Endothelial cell of umbilical vein (primary cell): ENCODE measurements around the gene MED15. TPM values are rescaled to one million over a fixed set of nuclear protein-coding genes. Genes with fewer than 3 reads are reported as not detected.

Experiments
- BruUV-seq: library from RNA; stranded (reverse); fragments of 400-500 nt; replicated peaks from 2 replicates; lab custom pipeline; 2021; lab: Mats Ljungman, UMichigan
- CTCF ChIA-PET: fragments of 300-600, 350-600 bp; sonication (Branson Sonifier 250); formaldehyde crosslinking; loops from one replicate; lab custom pipeline; 2021; ENCODE audit warnings: antibody characterized with exemption, inconsistent platforms; lab: Charles Lee
- POLR2A ChIA-PET: fragments of 300-600, 350-600 bp; sonication (Branson Sonifier 250); formaldehyde crosslinking; loops from one replicate; lab custom pipeline; 2021; ENCODE audit warnings: antibody characterized with exemption, inconsistent platforms; lab: Charles Lee
- DNase-seq: peaks from one replicate; pipeline ENCODE4 v3.0.0-alpha.2; 2011; ENCODE audit warnings: low read depth, low spot score
- FAIRE-seq: peaks from 2 replicates; lab custom pipeline; 2011; peaks lifted over from hg19 to GRCh38; lab: Jason Lieb, UNC
- H2AFZ ChIP-seq: 2 replicates; pipeline ENCODE4 v1.6.0; 2012; ENCODE audit warnings: low read depth, low read length, control low read depth, inconsistent platforms
- H3K27ac ChIP-seq: 2 replicates; pipeline ENCODE4 v1.5.1; 2011; ENCODE audit warnings: low read depth, mild to moderate bottlenecking, control low read depth, low read length, moderate library complexity; ENCODE audit not compliant: insufficient read depth
- H3K27me3 ChIP-seq, 2 experiments: 2 replicates each; pipeline versions ENCODE4 v1.6.0 to v1.6.1; 2011; ENCODE audit warnings: low read length in 2 of 2, mixed read lengths in 1 of 2; ENCODE audit not compliant: control insufficient read depth in 2 of 2, insufficient read depth in 2 of 2
- H3K36me3 ChIP-seq, 2 experiments: 2 replicates in 1 of 2; 3 replicates in 1 of 2; pipeline ENCODE4 v1.5.1; 2011; ENCODE audit warnings: low read length in 2 of 2, mild to moderate bottlenecking in 1 of 2, moderate library complexity in 1 of 2; ENCODE audit not compliant: control insufficient read depth in 2 of 2, insufficient read depth in 2 of 2; ENCODE audit errors: extremely low read depth in 1 of 2
- H3K4me1 ChIP-seq: 3 replicates; pipeline ENCODE4 v1.5.1; 2011; ENCODE audit warnings: mild to moderate bottlenecking, low read length; ENCODE audit not compliant: control insufficient read depth, insufficient read depth; ENCODE audit errors: extremely low read depth
- H3K4me2 ChIP-seq: 2 replicates; pipeline ENCODE4 v1.6.1; 2011; ENCODE audit warnings: low read length, control low read depth, mixed read lengths; ENCODE audit not compliant: insufficient read depth
- H3K4me3 ChIP-seq, 3 experiments: fragments of 200-600 bp in 1 of 3; sonication (generic), shearing (Covaris generic) in 1 of 3; replicated peaks in 1 of 3; 2 replicates each; pipeline ENCODE4 v1.5.1; 2011 to 2016; ENCODE audit warnings: control low read depth in 3 of 3, low read length in 3 of 3, mild to moderate bottlenecking in 2 of 3, inconsistent platforms in 1 of 3, low read depth in 1 of 3, moderate library complexity in 1 of 3; ENCODE audit not compliant: insufficient read depth in 1 of 3
- H3K79me2 ChIP-seq: 2 replicates; pipeline ENCODE4 v1.6.0; 2012; ENCODE audit warnings: low read length, inconsistent platforms; ENCODE audit not compliant: control insufficient read depth, insufficient read depth
- H3K9ac ChIP-seq: replicated peaks from 2 replicates; pipeline ENCODE3; 2011; ENCODE audit warnings: low read length, control low read depth; ENCODE audit not compliant: insufficient read depth; ENCODE audit errors: extremely low read depth
- H3K9me1 ChIP-seq: replicated peaks from 3 replicates; pipeline ENCODE4 v1.6.0; 2011; ENCODE audit warnings: mild to moderate bottlenecking, low read length; ENCODE audit not compliant: control insufficient read depth, insufficient read depth; ENCODE audit errors: extremely low read depth
- H3K9me3 ChIP-seq: replicated peaks from 2 replicates; pipeline ENCODE4 v1.5.1; 2012; ENCODE audit warnings: low read length, inconsistent platforms; ENCODE audit not compliant: control insufficient read depth, insufficient read depth
- H4K20me1 ChIP-seq: replicated peaks from 2 replicates; pipeline ENCODE3; 2011; ENCODE audit warnings: mild to moderate bottlenecking, low read length; ENCODE audit not compliant: control insufficient read depth, insufficient read depth; ENCODE audit errors: extremely low read depth
- CTCF ChIP-seq, 2 donors: IDR thresholded peaks; 1 replicate in 1 of 2; 2 replicates in 1 of 2; pipeline ENCODE4 v1.5.1; 2011; ENCODE audit warnings: low read length in 2 of 2, mild to moderate bottlenecking in 2 of 2, moderate library complexity in 2 of 2, control low read depth in 1 of 2, inconsistent platforms in 1 of 2, low read depth in 1 of 2; ENCODE audit not compliant: insufficient read depth in 1 of 2; ENCODE audit errors: extremely low read depth in 1 of 2
- EZH2 ChIP-seq: IDR thresholded peaks from 2 replicates; pipeline ENCODE4 v1.6.1; 2012; ENCODE audit warnings: borderline replicate concordance, low read depth, mild to moderate bottlenecking, moderate library complexity, low read length, inconsistent platforms; ENCODE audit not compliant: severe bottlenecking
- FOS ChIP-seq: IDR thresholded peaks from 2 replicates; pipeline ENCODE4 v1.6.1; 2011; ENCODE audit warnings: mild to moderate bottlenecking, low read length, moderate library complexity, borderline replicate concordance; ENCODE audit not compliant: insufficient read depth
- GATA2 ChIP-seq: IDR thresholded peaks from 2 replicates; pipeline ENCODE4 v1.7.0; 2011; ENCODE audit warnings: low read depth, mild to moderate bottlenecking, moderate library complexity, mixed read lengths, low read length; ENCODE audit not compliant: insufficient read length, insufficient read depth
- JUN ChIP-seq: IDR thresholded peaks from 2 replicates; pipeline ENCODE4 v1.6.1; 2011; ENCODE audit warnings: borderline replicate concordance, low read depth; ENCODE audit not compliant: insufficient read length, insufficient read depth
- MAX ChIP-seq: IDR thresholded peaks from 2 replicates; pipeline ENCODE4 v1.6.1; 2011; ENCODE audit not compliant: insufficient read depth, insufficient read length
- MYC ChIP-seq: IDR thresholded peaks from one replicate; pipeline ENCODE4 v1.6.1; 2011; ENCODE audit warnings: mild to moderate bottlenecking, low read depth, low read length
- POLR2A ChIP-seq: IDR thresholded peaks from 2 replicates; pipeline ENCODE4 v1.6.1; 2012; ENCODE audit warnings: low read depth, mild to moderate bottlenecking, control low read depth, low read length
- POLR2AphosphoS5 ChIP-seq: IDR thresholded peaks from 2 replicates; pipeline ENCODE4 v1.6.1; 2012; ENCODE audit warnings: low read depth, mild to moderate bottlenecking, control low read depth, low read length, moderate library complexity; ENCODE audit not compliant: insufficient read depth
- dilution Hi-C: fragments of 300-500 bp; cut with MboI; formaldehyde crosslinking; loops from one replicate; pipeline ENCODE4 v1.15.0; 2019; ENCODE audit warnings: low sequenced_read_pairs; ENCODE audit not compliant: extremely low pct_ligation_motif_present
- intact Hi-C: fragments of 100-400 bp; cut with micrococcal nuclease; formaldehyde crosslinking; loops from one replicate; pipeline ENCODE4 v1.10.0; 2022
- polyA plus RNA-seq, 4 experiments: library from polyadenylated mRNA; depleted of rRNA in 3 of 4; stranded (reverse) in 3 of 4; unstranded in 1 of 4; fragments of >200 nt; gene quantifications; 2 replicates each; pipeline versions ENCODE4 v1.2.1 to v1.2.3, GENCODE V29; 2011 to 2012; ENCODE audit warnings: missing spikeins in 1 of 4
- total RNA-seq: library from RNA; stranded (reverse); gene quantifications from 2 replicates; pipeline ENCODE4 v1.2.3, GENCODE V29; 2021

The MED15 gene
- total and polyA plus RNA-seq, 2 donors (not counting 3 experiments of a cell fraction or from before 2014, with no cell fraction given) = 68.1 to 138 TPM

- CTCF ChIA-PET = no interaction called here
- intact Hi-C loops = no loop called here
Measured at GRCh38 chr22:20624161-20624616, 116.8 kb downstream of the MED15 start.

More at GRCh38 chr22:20624161-20624616, 116.8 kb downstream of the MED15 start:
- no peak overlapping the region for H2AFZ ChIP-seq
- POLR2A ChIA-PET = no interaction called here
- H3K27ac ChIP-seq = no peak overlapping the region
- H3K9me1 ChIP-seq = no peaks in the 10 kb centered on the region
- DNase-seq (no peak), FAIRE-seq (no peak)
- H3K4me2 ChIP-seq = no peak overlapping the region
- peaks cover 7 to 8% of the 10 kb centered on the region in 2 experiments for H3K27me3 ChIP-seq
- no peaks in the 10 kb centered on the region for H3K9me3 ChIP-seq
- dilution Hi-C loops = no loop called here
- H3K4me3 ChIP-seq = no peak overlapping the region
- no peaks in the 10 kb centered on the region for H4K20me1 ChIP-seq
- H3K79me2 ChIP-seq = no peaks in the 10 kb centered on the region
- no peaks in the 10 kb centered on the region for H3K36me3 ChIP-seq
- H3K9ac ChIP-seq = no peak overlapping the region
- no peak for TF ChIP-seq CTCF (IDR thresholded peaks at IDR 0.05; ENCODE audit: extremely low read depth in 1 of 2, insufficient read depth in 1 of 2, low read depth in 1 of 2, low read length in 2 of 2)
- TF ChIP-seq MAX = no peak
- no peak for TF ChIP-seq MYC
- TF ChIP-seq JUN = no peak
- TF ChIP-seq FOS = no peak
- no peak for TF ChIP-seq EZH2
- no peak for TF ChIP-seq POLR2A
- no peak for TF ChIP-seq POLR2AphosphoS5
- TF ChIP-seq GATA2 = no peak
- BruUV-seq = no TSS peak
- H3K4me1 ChIP-seq = no peaks in the 10 kb centered on the region
